SK-N-SH treated with all-trans-retinoic acid at 6 μM for 48 hours (cell line): ENCODE data around the gene ELF5.

Experiments used
- ATAC-seq: fragments of 200-7000 bp; cut with Tn5 transposase; 3 replicates; pipeline ENCODE4 v1.9.1; 2020; ENCODE audit warnings: mild to moderate bottlenecking, moderate library complexity
- ARNTL ChIP-seq: fragments of 450-650 bp; formaldehyde crosslinking; IDR thresholded peaks from 2 replicates; pipeline ENCODE4 v1.5.0; 2020; ENCODE audit warnings: low read depth, mild to moderate bottlenecking, moderate library complexity, borderline replicate concordance
- BACH2 ChIP-seq: fragments of 250-450 bp; sonication (Bioruptor Pico); IDR thresholded peaks from 2 replicates; pipeline ENCODE4 v1.9.0; 2021; ENCODE audit warnings: mild to moderate bottlenecking, borderline replicate concordance
- CSDC2 ChIP-seq: fragments of 250-450 bp; sonication (Bioruptor Pico); IDR thresholded peaks from 2 replicates; pipeline ENCODE4 v1.5.0; 2020; ENCODE audit warnings: mild to moderate bottlenecking, moderate library complexity
- ESRRG ChIP-seq: fragments of 250-450 bp; sonication (Bioruptor Pico); IDR thresholded peaks from 2 replicates; pipeline ENCODE4 v1.6.1; 2021; ENCODE audit warnings: mild to moderate bottlenecking
- GLIS3 ChIP-seq: fragments of 250-450 bp; sonication (Bioruptor Pico); IDR thresholded peaks from 2 replicates; pipeline ENCODE4 v1.5.0; 2020; ENCODE audit warnings: mild to moderate bottlenecking, moderate library complexity
- ISL1 ChIP-seq: fragments of 250-450 bp; sonication (Bioruptor Pico); IDR thresholded peaks from 2 replicates; pipeline ENCODE4 v2.1.2; 2022; ENCODE audit warnings: mild to moderate bottlenecking, moderate library complexity
- OSR1 ChIP-seq: fragments of 250-450 bp; sonication (Bioruptor Pico); IDR thresholded peaks from 2 replicates; pipeline ENCODE4 v1.8.0; 2022; ENCODE audit warnings: moderate library complexity, mild to moderate bottlenecking, inconsistent platforms
- PPARA ChIP-seq: fragments of 250-450 bp; sonication (Bioruptor Pico); IDR thresholded peaks from 2 replicates; pipeline ENCODE4 v1.5.0; 2020; ENCODE audit warnings: mild to moderate bottlenecking, borderline replicate concordance
- SNAI2 ChIP-seq: fragments of 250-450 bp; sonication (Bioruptor Pico); IDR thresholded peaks from 2 replicates; pipeline ENCODE4 v1.5.0; 2020; ENCODE audit warnings: mild to moderate bottlenecking, moderate library complexity
- TCF4 ChIP-seq: fragments of 250-450 bp; sonication (Bioruptor Pico); IDR thresholded peaks from 2 replicates; pipeline ENCODE4 v1.8.0; 2021; ENCODE audit warnings: mild to moderate bottlenecking, moderate library complexity, borderline replicate concordance
- TOX ChIP-seq: fragments of 250-450 bp; sonication (Bioruptor Pico); IDR thresholded peaks from 2 replicates; pipeline ENCODE4 v1.8.0; 2021; ENCODE audit warnings: mild to moderate bottlenecking, moderate library complexity, borderline replicate concordance
- ZC3H10 ChIP-seq: fragments of 250-450 bp; sonication (Bioruptor Pico); IDR thresholded peaks from 2 replicates; pipeline ENCODE4 v1.5.1; 2021; ENCODE audit warnings: mild to moderate bottlenecking, moderate library complexity
- ZFP30 ChIP-seq: fragments of 450-650 bp; formaldehyde crosslinking; IDR thresholded peaks from 2 replicates; pipeline ENCODE4 v1.5.0; 2022; ENCODE audit warnings: mild to moderate bottlenecking, moderate library complexity
- ZNF565 ChIP-seq: fragments of 450-650 bp; formaldehyde crosslinking; conservative IDR thresholded peaks from 2 replicates; pipeline ENCODE4 v1.5.0; 2020; ENCODE audit warnings: low read depth, mild to moderate bottlenecking, moderate library complexity
- ZNF70 ChIP-seq: fragments of 450-650 bp; formaldehyde crosslinking; IDR thresholded peaks from 2 replicates; pipeline ENCODE4 v1.5.0; 2020; ENCODE audit warnings: mild to moderate bottlenecking, moderate library complexity
- ZNF8 ChIP-seq: fragments of 450-650 bp; formaldehyde crosslinking; IDR thresholded peaks from 2 replicates; pipeline ENCODE4 v1.5.0; 2020; ENCODE audit warnings: mild to moderate bottlenecking, moderate library complexity
- TF ChIP-seq, protein P1 (sequence below): fragments of 250-450 bp; sonication (Bioruptor Pico); IDR thresholded peaks from 2 replicates; pipeline ENCODE4 v1.5.0; 2020; ENCODE audit warnings: mild to moderate bottlenecking, moderate library complexity
- TF ChIP-seq, protein P2 (sequence below): fragments of 250-450 bp; sonication (Bioruptor Pico); IDR thresholded peaks from 2 replicates; pipeline ENCODE4 v1.8.0; 2021; ENCODE audit warnings: low read depth, mild to moderate bottlenecking, moderate library complexity, borderline replicate concordance
- TF ChIP-seq, protein P3 (sequence below): fragments of 250-450 bp; sonication (Bioruptor Pico); IDR thresholded peaks from 2 replicates; pipeline ENCODE4 v1.5.1; 2021; ENCODE audit warnings: mild to moderate bottlenecking, moderate library complexity
- TF ChIP-seq, protein P4 (sequence below): fragments of 250-450 bp; sonication (Bioruptor Pico); IDR thresholded peaks from 2 replicates; pipeline ENCODE4 v1.8.0; 2020; ENCODE audit warnings: mild to moderate bottlenecking, moderate library complexity, borderline replicate concordance
- TF ChIP-seq, protein P5 (sequence below): fragments of 250-450 bp; sonication (Bioruptor Pico); IDR thresholded peaks from 2 replicates; pipeline ENCODE4 v1.5.1; 2020; ENCODE audit warnings: low read depth, mild to moderate bottlenecking, moderate library complexity

ELF5 gene

DNA sequence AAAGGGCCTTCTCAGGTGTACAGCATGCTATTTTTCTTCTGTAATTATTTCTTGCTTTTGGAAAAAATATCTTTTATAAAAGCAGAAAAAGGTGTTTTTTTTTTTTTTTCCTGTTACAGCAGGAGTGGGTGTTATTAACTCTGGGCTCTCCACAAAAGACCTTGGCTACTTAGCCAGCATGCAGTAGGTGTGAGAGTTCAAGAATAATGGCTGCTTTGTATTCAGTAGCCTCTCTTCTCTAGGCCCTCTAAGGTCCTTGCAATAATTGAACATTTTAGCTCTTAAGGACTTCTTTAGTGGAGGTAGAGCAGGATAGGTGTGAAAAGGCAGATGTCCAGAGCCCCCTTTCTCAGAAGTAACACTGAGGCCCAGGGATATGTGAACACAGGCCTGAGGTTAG lies 3.4 kb downstream of the ELF5 start:
- ATAC-seq, result no peak
- TF ChIP-seq, protein P1, sequence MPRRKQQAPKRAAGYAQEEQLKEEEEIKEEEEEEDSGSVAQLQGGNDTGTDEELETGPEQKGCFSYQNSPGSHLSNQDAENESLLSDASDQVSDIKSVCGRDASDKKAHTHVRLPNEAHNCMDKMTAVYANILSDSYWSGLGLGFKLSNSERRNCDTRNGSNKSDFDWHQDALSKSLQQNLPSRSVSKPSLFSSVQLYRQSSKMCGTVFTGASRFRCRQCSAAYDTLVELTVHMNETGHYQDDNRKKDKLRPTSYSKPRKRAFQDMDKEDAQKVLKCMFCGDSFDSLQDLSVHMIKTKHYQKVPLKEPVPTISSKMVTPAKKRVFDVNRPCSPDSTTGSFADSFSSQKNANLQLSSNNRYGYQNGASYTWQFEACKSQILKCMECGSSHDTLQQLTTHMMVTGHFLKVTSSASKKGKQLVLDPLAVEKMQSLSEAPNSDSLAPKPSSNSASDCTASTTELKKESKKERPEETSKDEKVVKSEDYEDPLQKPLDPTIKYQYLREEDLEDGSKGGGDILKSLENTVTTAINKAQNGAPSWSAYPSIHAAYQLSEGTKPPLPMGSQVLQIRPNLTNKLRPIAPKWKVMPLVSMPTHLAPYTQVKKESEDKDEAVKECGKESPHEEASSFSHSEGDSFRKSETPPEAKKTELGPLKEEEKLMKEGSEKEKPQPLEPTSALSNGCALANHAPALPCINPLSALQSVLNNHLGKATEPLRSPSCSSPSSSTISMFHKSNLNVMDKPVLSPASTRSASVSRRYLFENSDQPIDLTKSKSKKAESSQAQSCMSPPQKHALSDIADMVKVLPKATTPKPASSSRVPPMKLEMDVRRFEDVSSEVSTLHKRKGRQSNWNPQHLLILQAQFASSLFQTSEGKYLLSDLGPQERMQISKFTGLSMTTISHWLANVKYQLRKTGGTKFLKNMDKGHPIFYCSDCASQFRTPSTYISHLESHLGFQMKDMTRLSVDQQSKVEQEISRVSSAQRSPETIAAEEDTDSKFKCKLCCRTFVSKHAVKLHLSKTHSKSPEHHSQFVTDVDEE (CRISPR knock-in tag), result no peak
- TF ChIP-seq ZNF565 (no peak), SNAI2 (CRISPR knock-in tag) (no peak), GLIS3 (CRISPR knock-in tag) (no peak), TOX (CRISPR knock-in tag) (no peak), ISL1 (CRISPR knock-in tag) (no peak), ZFP30 (CRISPR knock-in tag) (no peak), PPARA (CRISPR knock-in tag) (no peak), BACH2 (CRISPR knock-in tag) (no peak), ZC3H10 (CRISPR knock-in tag) (no peak)
- TF ChIP-seq, protein P2, sequence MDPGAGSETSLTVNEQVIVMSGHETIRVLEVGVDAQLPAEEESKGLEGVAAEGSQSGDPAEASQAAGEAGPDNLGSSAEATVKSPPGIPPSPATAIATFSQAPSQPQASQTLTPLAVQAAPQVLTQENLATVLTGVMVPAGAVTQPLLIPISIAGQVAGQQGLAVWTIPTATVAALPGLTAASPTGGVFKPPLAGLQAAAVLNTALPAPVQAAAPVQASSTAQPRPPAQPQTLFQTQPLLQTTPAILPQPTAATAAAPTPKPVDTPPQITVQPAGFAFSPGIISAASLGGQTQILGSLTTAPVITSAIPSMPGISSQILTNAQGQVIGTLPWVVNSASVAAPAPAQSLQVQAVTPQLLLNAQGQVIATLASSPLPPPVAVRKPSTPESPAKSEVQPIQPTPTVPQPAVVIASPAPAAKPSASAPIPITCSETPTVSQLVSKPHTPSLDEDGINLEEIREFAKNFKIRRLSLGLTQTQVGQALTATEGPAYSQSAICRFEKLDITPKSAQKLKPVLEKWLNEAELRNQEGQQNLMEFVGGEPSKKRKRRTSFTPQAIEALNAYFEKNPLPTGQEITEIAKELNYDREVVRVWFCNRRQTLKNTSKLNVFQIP (CRISPR knock-in tag), result no peak
- TF ChIP-seq, protein P3, sequence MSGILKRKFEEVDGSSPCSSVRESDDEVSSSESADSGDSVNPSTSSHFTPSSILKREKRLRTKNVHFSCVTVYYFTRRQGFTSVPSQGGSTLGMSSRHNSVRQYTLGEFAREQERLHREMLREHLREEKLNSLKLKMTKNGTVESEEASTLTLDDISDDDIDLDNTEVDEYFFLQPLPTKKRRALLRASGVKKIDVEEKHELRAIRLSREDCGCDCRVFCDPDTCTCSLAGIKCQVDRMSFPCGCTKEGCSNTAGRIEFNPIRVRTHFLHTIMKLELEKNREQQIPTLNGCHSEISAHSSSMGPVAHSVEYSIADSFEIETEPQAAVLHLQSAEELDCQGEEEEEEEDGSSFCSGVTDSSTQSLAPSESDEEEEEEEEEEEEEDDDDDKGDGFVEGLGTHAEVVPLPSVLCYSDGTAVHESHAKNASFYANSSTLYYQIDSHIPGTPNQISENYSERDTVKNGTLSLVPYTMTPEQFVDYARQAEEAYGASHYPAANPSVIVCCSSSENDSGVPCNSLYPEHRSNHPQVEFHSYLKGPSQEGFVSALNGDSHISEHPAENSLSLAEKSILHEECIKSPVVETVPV (CRISPR knock-in tag), result no peak

DNA sequence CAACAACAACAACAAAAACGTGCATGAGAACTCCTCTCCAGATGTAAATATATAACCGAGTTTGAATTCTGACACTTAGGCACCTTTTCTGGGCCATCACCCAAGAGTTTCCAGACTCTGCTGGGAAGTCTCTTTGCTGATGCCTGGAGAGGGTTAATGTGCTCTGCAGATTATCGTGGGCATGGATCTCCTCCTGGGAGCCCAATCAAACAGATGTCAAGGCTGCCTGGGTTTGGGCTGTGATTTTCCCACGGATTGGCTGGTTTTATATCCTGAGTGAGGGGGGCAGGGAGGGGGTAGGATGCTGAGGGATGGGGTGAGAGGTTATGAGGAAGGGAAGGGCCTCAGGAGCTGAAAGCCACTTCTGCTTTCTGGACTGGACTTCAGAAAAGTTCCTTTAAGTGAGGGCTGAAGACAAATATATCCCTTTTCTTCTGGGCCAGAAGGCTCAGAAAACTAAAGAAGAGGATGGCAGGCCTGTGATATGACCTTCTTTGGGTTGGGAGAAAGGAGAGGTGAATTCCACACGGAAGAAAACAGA lies 4.2 kb downstream of the ELF5 start:
- TF ChIP-seq GLIS3 (CRISPR knock-in tag) (no peak), ZNF70 (CRISPR knock-in tag) (no peak), ZFP30 (CRISPR knock-in tag) (no peak), TOX (CRISPR knock-in tag) (no peak)
- no peak for ATAC-seq

DNA sequence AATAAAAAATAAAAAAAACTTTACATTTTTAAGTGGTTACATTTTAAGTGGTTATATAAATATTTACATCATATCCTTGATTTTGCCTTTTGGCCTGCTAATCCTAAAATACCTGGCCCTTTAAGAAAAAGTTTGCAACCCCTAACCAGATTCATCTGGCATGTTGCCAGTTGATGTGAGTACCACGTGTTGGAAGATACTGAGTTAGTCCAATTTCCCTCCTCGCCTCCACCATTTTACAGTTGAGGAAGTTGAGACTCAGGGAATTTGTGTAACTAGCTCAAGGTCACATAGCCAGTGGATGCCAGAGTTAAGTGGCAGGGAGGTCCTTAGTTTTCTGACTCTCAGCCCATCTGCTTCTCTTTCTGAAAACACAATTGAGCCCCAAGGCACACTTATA lies 5.1 kb downstream of the ELF5 start:
- no peak for ATAC-seq
- TF ChIP-seq SNAI2 (CRISPR knock-in tag), result no peak
- no peak for TF ChIP-seq GLIS3 (CRISPR knock-in tag)
- TF ChIP-seq ESRRG, result no peak
- TF ChIP-seq BACH2 (CRISPR knock-in tag), result no peak
- no peak for TF ChIP-seq CSDC2 (CRISPR knock-in tag)
- no peak for TF ChIP-seq ZC3H10 (CRISPR knock-in tag)
- TF ChIP-seq ZFP30 (CRISPR knock-in tag), result no peak
- no peak for TF ChIP-seq ISL1 (CRISPR knock-in tag)
- no peak for TF ChIP-seq OSR1 (CRISPR knock-in tag)
- TF ChIP-seq, all 23 proteins: peak for 0

DNA sequence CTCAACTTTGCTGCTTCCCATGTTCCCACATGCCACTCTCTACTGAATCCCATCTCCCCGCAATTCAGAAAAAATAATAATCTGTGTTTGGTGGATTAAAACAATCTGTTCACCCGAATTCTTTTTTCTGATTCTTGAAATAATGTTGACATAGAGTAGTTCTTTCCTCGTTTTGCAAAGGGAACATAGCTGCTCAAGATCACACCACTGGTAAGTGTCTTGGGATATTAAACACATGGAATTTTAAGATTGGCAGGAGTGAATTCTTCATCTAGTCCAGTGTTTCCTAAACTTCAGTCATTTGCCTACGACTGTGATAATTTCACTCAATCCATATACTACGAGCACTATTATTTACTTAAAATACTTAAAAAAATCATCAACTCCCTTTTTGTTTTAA lies 6.0 kb downstream of the ELF5 start:
- TF ChIP-seq ZFP30 (CRISPR knock-in tag) (no peak), GLIS3 (CRISPR knock-in tag) (no peak), OSR1 (CRISPR knock-in tag) (no peak), ZNF565 (no peak), BACH2 (CRISPR knock-in tag) (no peak), ZC3H10 (CRISPR knock-in tag) (no peak), ARNTL (CRISPR knock-in tag) (no peak), ESRRG (no peak), CSDC2 (CRISPR knock-in tag) (no peak), ISL1 (CRISPR knock-in tag) (no peak), TOX (CRISPR knock-in tag) (no peak), TCF4 (CRISPR knock-in tag) (no peak), ZNF8 (CRISPR knock-in tag) (no peak), SNAI2 (CRISPR knock-in tag) (no peak), PPARA (CRISPR knock-in tag) (no peak)
- TF ChIP-seq, protein P4, sequence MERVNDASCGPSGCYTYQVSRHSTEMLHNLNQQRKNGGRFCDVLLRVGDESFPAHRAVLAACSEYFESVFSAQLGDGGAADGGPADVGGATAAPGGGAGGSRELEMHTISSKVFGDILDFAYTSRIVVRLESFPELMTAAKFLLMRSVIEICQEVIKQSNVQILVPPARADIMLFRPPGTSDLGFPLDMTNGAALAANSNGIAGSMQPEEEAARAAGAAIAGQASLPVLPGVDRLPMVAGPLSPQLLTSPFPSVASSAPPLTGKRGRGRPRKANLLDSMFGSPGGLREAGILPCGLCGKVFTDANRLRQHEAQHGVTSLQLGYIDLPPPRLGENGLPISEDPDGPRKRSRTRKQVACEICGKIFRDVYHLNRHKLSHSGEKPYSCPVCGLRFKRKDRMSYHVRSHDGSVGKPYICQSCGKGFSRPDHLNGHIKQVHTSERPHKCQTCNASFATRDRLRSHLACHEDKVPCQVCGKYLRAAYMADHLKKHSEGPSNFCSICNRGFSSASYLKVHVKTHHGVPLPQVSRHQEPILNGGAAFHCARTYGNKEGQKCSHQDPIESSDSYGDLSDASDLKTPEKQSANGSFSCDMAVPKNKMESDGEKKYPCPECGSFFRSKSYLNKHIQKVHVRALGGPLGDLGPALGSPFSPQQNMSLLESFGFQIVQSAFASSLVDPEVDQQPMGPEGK (CRISPR knock-in tag), result no peak
- TF ChIP-seq, protein P3 (CRISPR knock-in tag), result no peak
- TF ChIP-seq, protein P5, sequence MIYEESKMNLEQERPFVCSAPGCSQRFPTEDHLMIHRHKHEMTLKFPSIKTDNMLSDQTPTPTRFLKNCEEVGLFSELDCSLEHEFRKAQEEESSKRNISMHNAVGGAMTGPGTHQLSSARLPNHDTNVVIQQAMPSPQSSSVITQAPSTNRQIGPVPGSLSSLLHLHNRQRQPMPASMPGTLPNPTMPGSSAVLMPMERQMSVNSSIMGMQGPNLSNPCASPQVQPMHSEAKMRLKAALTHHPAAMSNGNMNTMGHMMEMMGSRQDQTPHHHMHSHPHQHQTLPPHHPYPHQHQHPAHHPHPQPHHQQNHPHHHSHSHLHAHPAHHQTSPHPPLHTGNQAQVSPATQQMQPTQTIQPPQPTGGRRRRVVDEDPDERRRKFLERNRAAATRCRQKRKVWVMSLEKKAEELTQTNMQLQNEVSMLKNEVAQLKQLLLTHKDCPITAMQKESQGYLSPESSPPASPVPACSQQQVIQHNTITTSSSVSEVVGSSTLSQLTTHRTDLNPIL (CRISPR knock-in tag), result no peak
- TF ChIP-seq, protein P2 (CRISPR knock-in tag), result no peak
- ATAC-seq, result no peak
